Measurements from ENCODE around the gene OR6B3. TPM values are rescaled to one million over a fixed set of nuclear protein-coding genes. Genes with fewer than 3 reads are reported as not detected.

OR6B3 gene
- total and polyA plus RNA-seq, 4 donors = not detected

DNA sequence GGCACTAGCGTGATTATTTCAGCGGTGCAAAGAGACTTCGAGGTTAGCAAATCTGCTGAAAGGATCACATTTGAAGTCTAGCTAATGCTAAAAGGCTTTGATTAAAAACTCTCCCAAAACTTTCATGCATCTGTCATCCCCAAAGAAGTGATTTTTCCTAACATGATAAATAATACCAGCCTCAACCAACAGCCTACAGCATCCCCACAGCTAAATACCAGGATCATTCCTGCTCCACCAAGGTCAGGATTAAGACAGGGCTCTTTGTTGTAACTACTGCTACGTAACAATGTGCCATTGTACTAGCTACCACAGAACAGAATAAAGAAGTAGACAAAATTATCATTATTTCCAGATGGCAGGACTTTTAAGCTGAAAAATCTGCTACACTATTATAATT is 1.6 kb downstream of the OR6B3 start:
- TF ChIP-seq, protein P1, sequence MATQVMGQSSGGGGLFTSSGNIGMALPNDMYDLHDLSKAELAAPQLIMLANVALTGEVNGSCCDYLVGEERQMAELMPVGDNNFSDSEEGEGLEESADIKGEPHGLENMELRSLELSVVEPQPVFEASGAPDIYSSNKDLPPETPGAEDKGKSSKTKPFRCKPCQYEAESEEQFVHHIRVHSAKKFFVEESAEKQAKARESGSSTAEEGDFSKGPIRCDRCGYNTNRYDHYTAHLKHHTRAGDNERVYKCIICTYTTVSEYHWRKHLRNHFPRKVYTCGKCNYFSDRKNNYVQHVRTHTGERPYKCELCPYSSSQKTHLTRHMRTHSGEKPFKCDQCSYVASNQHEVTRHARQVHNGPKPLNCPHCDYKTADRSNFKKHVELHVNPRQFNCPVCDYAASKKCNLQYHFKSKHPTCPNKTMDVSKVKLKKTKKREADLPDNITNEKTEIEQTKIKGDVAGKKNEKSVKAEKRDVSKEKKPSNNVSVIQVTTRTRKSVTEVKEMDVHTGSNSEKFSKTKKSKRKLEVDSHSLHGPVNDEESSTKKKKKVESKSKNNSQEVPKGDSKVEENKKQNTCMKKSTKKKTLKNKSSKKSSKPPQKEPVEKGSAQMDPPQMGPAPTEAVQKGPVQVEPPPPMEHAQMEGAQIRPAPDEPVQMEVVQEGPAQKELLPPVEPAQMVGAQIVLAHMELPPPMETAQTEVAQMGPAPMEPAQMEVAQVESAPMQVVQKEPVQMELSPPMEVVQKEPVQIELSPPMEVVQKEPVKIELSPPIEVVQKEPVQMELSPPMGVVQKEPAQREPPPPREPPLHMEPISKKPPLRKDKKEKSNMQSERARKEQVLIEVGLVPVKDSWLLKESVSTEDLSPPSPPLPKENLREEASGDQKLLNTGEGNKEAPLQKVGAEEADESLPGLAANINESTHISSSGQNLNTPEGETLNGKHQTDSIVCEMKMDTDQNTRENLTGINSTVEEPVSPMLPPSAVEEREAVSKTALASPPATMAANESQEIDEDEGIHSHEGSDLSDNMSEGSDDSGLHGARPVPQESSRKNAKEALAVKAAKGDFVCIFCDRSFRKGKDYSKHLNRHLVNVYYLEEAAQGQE (IDR thresholded peaks at IDR 0.05) = no peak
- TF ChIP-seq JUND (IDR thresholded peaks at IDR 0.05) (no peak), HNF4A (conservative IDR thresholded peaks at IDR 0.05) (no peak)
- DNase-seq (ENCODE audit: low spot score) = no peak
- Histone ChIP-seq H3K27ac (ENCODE audit: low read depth in 1 of 2, low read length in 2 of 2) (no peak overlapping the region), H3K27me3 (ENCODE audit: control insufficient read depth in 4 of 4, insufficient read depth in 4 of 4, low read length in 3 of 4) (peaks cover 0 to 9% (median 3%) of the 10 kb centered on the region in 4 donors), H3K9me3 (ENCODE audit: control insufficient read depth in 4 of 4, low read length in 3 of 4) (no peaks in the 10 kb centered on the region), H3K9ac (ENCODE audit: low read depth in 1 of 2, low read length in 2 of 2) (no peak overlapping the region), H3K4me3 (ENCODE audit: low read depth in 1 of 3, low read length in 3 of 3) (no peak overlapping the region), H3K36me3 (ENCODE audit: control insufficient read depth in 4 of 4, insufficient read depth in 3 of 4, low read depth in 1 of 4, low read length in 3 of 4) (no peaks in the 10 kb centered on the region), H3K4me1 (ENCODE audit: control insufficient read depth in 4 of 4, insufficient read depth in 4 of 4, low read length in 3 of 4) (no peaks in the 10 kb centered on the region)
- 75% methylated on average over 4 of the region's 4 CpGs for WGBS

DNA sequence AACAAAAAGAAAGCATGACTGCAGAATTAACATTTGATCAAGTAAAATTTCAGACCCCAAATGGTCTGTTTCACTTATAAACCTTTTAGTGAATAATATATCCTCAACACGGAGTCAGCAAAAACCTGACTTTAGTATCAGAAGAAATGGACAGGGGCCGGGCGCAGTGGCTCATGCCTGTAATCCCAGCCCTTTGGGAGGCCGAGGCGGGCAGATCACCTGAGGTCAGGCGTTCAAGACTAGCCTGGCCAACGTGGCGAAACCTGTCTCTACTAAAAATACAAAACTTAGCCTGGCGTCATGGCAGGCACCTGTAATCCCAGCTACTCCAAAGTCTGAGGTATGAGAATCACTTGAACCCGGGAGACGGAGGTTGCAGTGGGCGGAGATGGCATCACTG is 3.0 kb downstream of the OR6B3 start:
- no peak for TF ChIP-seq SP1 (IDR thresholded peaks at IDR 0.05)
- no peak for TF ChIP-seq RAD21 (IDR thresholded peaks at IDR 0.05)
- TF ChIP-seq YY1 (IDR thresholded peaks at IDR 0.05) = no peak
- no peak for TF ChIP-seq GABPA (IDR thresholded peaks at IDR 0.05 in 1 of 2, conservative IDR thresholded peaks at IDR 0.05 in 1 of 2)
- TF ChIP-seq NR2F2 (IDR thresholded peaks at IDR 0.05) = no peak
- no peak for DNase-seq (ENCODE audit: low spot score)
- Histone ChIP-seq H3K9me3 (ENCODE audit: control insufficient read depth in 4 of 4, low read length in 3 of 4) (no peaks in the 10 kb centered on the region), H3K27ac (ENCODE audit: low read depth in 1 of 2, low read length in 2 of 2) (no peak overlapping the region), H3K36me3 (ENCODE audit: control insufficient read depth in 4 of 4, insufficient read depth in 3 of 4, low read depth in 1 of 4, low read length in 3 of 4) (no peaks in the 10 kb centered on the region), H3K27me3 (ENCODE audit: control insufficient read depth in 4 of 4, insufficient read depth in 4 of 4, low read length in 3 of 4) (peaks cover 0 to 6% (median 2%) of the 10 kb centered on the region in 4 donors), H3K4me1 (ENCODE audit: control insufficient read depth in 4 of 4, insufficient read depth in 4 of 4, low read length in 3 of 4) (no peaks in the 10 kb centered on the region), H3K4me3 (ENCODE audit: low read depth in 1 of 3, low read length in 3 of 3) (no peak overlapping the region), H3K9ac (ENCODE audit: low read depth in 1 of 2, low read length in 2 of 2) (no peak overlapping the region)
- 76% methylated on average over 12 of the region's 12 CpGs for WGBS

DNA sequence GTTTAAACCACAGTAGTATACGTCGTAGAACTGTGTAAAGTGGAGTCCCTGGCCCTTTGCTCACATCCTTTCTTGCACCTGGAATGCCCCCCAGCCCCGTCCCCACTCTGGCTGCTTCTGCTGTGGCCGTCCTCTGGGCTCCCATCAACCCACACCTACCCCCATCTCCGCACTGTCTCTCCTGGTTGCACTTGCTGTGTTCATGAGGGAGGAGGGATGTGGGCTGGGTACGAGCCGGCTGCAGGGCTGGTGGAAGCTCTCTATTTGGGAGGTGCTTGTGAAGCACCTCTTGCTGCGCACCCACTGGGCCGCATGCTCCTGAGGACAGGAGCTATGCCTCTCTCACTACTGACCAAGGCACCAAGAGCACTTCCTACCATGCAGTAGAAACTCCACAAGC is 5.1 kb downstream of the OR6B3 start:
- Histone ChIP-seq H3K36me3 (ENCODE audit: control insufficient read depth in 4 of 4, insufficient read depth in 3 of 4, low read depth in 1 of 4, low read length in 3 of 4) (no peaks in the 10 kb centered on the region), H3K27me3 (ENCODE audit: control insufficient read depth in 4 of 4, insufficient read depth in 4 of 4, low read length in 3 of 4) (peaks cover 0 to 4% (median 2%) of the 10 kb centered on the region in 4 donors), H3K27ac (ENCODE audit: low read depth in 1 of 2, low read length in 2 of 2) (no peak overlapping the region), H3K9me3 (ENCODE audit: control insufficient read depth in 4 of 4, low read length in 3 of 4) (no peaks in the 10 kb centered on the region), H3K4me3 (ENCODE audit: low read depth in 1 of 3, low read length in 3 of 3) (no peak overlapping the region), H3K4me1 (ENCODE audit: control insufficient read depth in 4 of 4, insufficient read depth in 4 of 4, low read length in 3 of 4) (no peaks in the 10 kb centered on the region), H3K9ac (ENCODE audit: low read depth in 1 of 2, low read length in 2 of 2) (no peak overlapping the region)
- 66% methylated on average over 9 of the region's 9 CpGs for WGBS
- TF ChIP-seq, protein P2, sequence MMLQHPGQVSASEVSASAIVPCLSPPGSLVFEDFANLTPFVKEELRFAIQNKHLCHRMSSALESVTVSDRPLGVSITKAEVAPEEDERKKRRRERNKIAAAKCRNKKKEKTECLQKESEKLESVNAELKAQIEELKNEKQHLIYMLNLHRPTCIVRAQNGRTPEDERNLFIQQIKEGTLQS (IDR thresholded peaks at IDR 0.05) = no peak
- TF ChIP-seq TAF1 (conservative IDR thresholded peaks at IDR 0.05) (no peak), RAD21 (IDR thresholded peaks at IDR 0.05) (no peak), SP1 (IDR thresholded peaks at IDR 0.05) (no peak), RXRA (IDR thresholded peaks at IDR 0.05) (no peak), YY1 (IDR thresholded peaks at IDR 0.05) (no peak), EGR1 (IDR thresholded peaks at IDR 0.05; ENCODE audit: low read depth in 2 of 2) (no peak), GABPA (IDR thresholded peaks at IDR 0.05 in 1 of 2, conservative IDR thresholded peaks at IDR 0.05 in 1 of 2) (no peak), FOXA1 (IDR thresholded peaks at IDR 0.05) (no peak), NR2F2 (IDR thresholded peaks at IDR 0.05) (no peak)
- TF ChIP-seq, protein P3, sequence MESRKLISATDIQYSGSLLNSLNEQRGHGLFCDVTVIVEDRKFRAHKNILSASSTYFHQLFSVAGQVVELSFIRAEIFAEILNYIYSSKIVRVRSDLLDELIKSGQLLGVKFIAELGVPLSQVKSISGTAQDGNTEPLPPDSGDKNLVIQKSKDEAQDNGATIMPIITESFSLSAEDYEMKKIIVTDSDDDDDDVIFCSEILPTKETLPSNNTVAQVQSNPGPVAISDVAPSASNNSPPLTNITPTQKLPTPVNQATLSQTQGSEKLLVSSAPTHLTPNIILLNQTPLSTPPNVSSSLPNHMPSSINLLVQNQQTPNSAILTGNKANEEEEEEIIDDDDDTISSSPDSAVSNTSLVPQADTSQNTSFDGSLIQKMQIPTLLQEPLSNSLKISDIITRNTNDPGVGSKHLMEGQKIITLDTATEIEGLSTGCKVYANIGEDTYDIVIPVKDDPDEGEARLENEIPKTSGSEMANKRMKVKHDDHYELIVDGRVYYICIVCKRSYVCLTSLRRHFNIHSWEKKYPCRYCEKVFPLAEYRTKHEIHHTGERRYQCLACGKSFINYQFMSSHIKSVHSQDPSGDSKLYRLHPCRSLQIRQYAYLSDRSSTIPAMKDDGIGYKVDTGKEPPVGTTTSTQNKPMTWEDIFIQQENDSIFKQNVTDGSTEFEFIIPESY (IDR thresholded peaks at IDR 0.05) = no peak
- TF ChIP-seq, protein P4, sequence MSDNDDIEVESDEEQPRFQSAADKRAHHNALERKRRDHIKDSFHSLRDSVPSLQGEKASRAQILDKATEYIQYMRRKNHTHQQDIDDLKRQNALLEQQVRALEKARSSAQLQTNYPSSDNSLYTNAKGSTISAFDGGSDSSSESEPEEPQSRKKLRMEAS (IDR thresholded peaks at IDR 0.05) = no peak
- TF ChIP-seq, protein P1 (IDR thresholded peaks at IDR 0.05) = no peak
- DNase-seq (ENCODE audit: low spot score) = no peak
